ENCODE measurements around the gene HELZ2. TPM values are rescaled to one million over a fixed set of nuclear protein-coding genes. Genes with fewer than 3 reads are reported as not detected.

The HELZ2 gene
- total and polyA plus RNA-seq, 2 donors (not counting 1 experiment from before 2014, with no cell fraction given), result 36.3 to 52.6 TPM

DNA sequence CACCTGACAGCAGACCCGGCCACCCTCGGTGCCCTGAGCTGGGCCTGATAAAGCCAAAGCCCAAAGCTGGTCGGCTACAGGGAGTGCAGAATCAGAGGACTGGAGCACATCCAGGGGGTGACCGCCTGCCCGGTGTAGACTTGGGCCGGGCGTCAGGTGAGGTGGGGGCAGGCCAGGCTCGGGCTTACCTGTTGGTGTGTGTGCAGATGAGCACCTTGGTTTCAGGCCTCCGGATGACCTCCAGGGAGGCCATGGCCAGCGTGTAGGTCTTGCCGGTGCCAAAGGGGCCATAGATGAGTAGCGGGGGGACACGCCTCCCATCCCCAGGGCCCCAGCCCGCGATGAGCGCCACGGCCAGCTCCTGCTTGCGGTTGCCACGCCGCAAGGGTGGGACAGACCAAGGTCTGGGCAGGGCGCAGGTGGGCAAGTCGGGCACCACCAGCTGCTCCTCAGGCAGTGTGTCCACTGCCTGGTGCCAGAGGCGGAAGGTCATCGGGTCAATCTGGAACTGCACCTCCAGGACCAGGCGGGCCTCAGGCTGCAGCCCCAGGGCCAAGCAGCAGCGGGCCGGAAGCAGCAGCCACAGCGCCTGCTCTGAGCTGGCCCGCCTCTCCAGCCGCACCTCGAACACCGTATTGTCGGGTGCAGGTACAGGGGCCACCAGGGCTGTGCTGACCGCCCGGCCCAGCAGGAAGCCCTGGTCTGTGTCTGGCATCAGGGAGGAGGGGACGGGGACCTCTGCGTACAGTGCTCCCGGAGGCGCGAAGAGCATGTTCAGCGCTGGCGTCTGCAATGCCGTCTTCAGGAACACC, 5.7 kb downstream of the HELZ2 start:
- Mint-ChIP-seq H3K27me3 (no peaks in the 10 kb centered on the region), H3K4me3 (peak overlapping the region; percentile 88), H3K9me3 (ENCODE audit: insufficient read depth) (no peaks in the 10 kb centered on the region), H3K4me1 (peaks cover 29% of the 10 kb centered on the region), H3K27ac (peak overlapping the region; percentile 83)
- peak overlapping the region; percentile 59 for H3K9ac ChIP-seq (ENCODE audit: low read length)
- peaks cover 24% of the 10 kb centered on the region for H3K79me2 ChIP-seq (ENCODE audit: control insufficient read depth, insufficient read depth, low read length)
- WGBS (ENCODE audit: insufficient coverage), result 22% methylated on average over 43 of the region's 43 CpGs
- no peak for TF ChIP-seq EZH2 (IDR thresholded peaks at IDR 0.05; ENCODE audit: borderline replicate concordance, insufficient read depth, low read depth, low read length, poor library complexity, severe bottlenecking)
- TF ChIP-seq, protein P1, sequence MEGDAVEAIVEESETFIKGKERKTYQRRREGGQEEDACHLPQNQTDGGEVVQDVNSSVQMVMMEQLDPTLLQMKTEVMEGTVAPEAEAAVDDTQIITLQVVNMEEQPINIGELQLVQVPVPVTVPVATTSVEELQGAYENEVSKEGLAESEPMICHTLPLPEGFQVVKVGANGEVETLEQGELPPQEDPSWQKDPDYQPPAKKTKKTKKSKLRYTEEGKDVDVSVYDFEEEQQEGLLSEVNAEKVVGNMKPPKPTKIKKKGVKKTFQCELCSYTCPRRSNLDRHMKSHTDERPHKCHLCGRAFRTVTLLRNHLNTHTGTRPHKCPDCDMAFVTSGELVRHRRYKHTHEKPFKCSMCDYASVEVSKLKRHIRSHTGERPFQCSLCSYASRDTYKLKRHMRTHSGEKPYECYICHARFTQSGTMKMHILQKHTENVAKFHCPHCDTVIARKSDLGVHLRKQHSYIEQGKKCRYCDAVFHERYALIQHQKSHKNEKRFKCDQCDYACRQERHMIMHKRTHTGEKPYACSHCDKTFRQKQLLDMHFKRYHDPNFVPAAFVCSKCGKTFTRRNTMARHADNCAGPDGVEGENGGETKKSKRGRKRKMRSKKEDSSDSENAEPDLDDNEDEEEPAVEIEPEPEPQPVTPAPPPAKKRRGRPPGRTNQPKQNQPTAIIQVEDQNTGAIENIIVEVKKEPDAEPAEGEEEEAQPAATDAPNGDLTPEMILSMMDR (IDR thresholded peaks at IDR 0.05), result no peak
- no peak overlapping the region for H2AFZ ChIP-seq (ENCODE audit: insufficient read depth, low read depth, low read length, poor library complexity, severe bottlenecking)
- H3K9me3 ChIP-seq (ENCODE audit: control extremely low read depth in 1 of 3, control insufficient read depth in 2 of 3, insufficient read depth in 1 of 3, low read length in 2 of 3), result peaks cover 0 to 9% (median 0%) of the 10 kb centered on the region in 3 donors
- DNase-seq, result no peak
- peak; percentile 4 for ATAC-seq (ENCODE audit: low read depth)
- H3K36me3 ChIP-seq (replicated peaks in 1 of 2; ENCODE audit: control extremely low read depth in 1 of 2, control insufficient read depth in 1 of 2, extremely low read depth in 1 of 2, insufficient read depth in 2 of 2, low read length in 1 of 2), result peaks cover 0 to 39% of the 10 kb centered on the region in 2 experiments
- H3K27me3 ChIP-seq (replicated peaks in 1 of 4; ENCODE audit: control extremely low read depth in 1 of 4, control insufficient read depth in 3 of 4, insufficient read depth in 4 of 4, low read length in 3 of 4), result no peaks in the 10 kb centered on the region
- H3K4me2 ChIP-seq (replicated peaks; ENCODE audit: low read depth, low read length, poor library complexity, severe bottlenecking), result peak overlapping the region; percentile 87
- peaks cover 40 to 55% of the 10 kb centered on the region in 2 donors for H3K4me1 ChIP-seq (ENCODE audit: control insufficient read depth in 2 of 2, insufficient read depth in 2 of 2, low read length in 2 of 2)
- ChIA-PET CTCF (interaction anchor here (0.7 to 3.7 kb wide), 6 partner anchors 10 to 73 kb away, joined by 3 to 17 read pairs (median 3); partner anchors contain the start of genes PTK6 and SRMS), POLR2A (interaction anchor here (0.6 to 2.3 kb wide), 8 partner anchors 13 to 297 kb away, joined by 4 to 16 read pairs (median 4); partner anchors contain the start of genes FNDC11, PTK6 and TPD52L2)
- peak overlapping the region in 4 of 5 experiments; percentile 44 to 64 (median 49) for H3K4me3 ChIP-seq (ENCODE audit: control extremely low read depth in 1 of 5, extremely low read depth in 1 of 5, insufficient read depth in 1 of 5, low read depth in 2 of 5, low read length in 4 of 5)
- H3K27ac ChIP-seq (ENCODE audit: low read length in 2 of 2), result peak overlapping the region; percentile 46 to 65
- peaks cover 85% of the 10 kb centered on the region for H4K20me1 ChIP-seq (ENCODE audit: control insufficient read depth, insufficient read depth, low read length, poor library complexity, severe bottlenecking)
- intact Hi-C loops (cut with micrococcal nuclease), result no loop called here
